Transverse colon (tissue), 4 donors: ENCODE data around the gene ANO7. TPM values are rescaled to one million over a fixed set of nuclear protein-coding genes. Genes with fewer than 3 reads are reported as not detected.
A peak's percentile ranks its signal among the peaks of the same experiment; 100 is the strongest.

Experiments
- DNase-seq: peaks from one replicate; pipeline ENCODE4 v3.0.0-alpha.2; 2019
- H3K27ac ChIP-seq, 4 donors: fragments of 200-600 bp; sonication (generic); 2 replicates each; pipeline ENCODE4 v1.5.1; 2016 to 2018; ENCODE audit warnings: inconsistent platforms in 4 of 4
- H3K27me3 ChIP-seq: fragments of 200-600 bp; sonication (generic); 2 replicates; pipeline ENCODE4 v1.5.1; 2017; ENCODE audit warnings: inconsistent platforms
- H3K36me3 ChIP-seq, 4 donors: fragments of 200-600 bp; sonication (generic); 2 replicates each; pipeline ENCODE4 v1.5.1; 2017 to 2019; ENCODE audit warnings: inconsistent platforms in 4 of 4
- H3K4me1 ChIP-seq, 4 donors: fragments of 200-600 bp; sonication (generic); 2 replicates each; pipeline ENCODE4 v1.5.1; 2017 to 2020; ENCODE audit warnings: inconsistent platforms in 4 of 4
- H3K4me3 ChIP-seq, 4 donors: fragments of 200-600 bp; sonication (generic); 1 replicate in 1 of 4; 2 replicates in 3 of 4; pipeline versions ENCODE4 v1.5.1 to v1.6.1; 2017 to 2019; ENCODE audit warnings: inconsistent platforms in 4 of 4
- H3K9me3 ChIP-seq, 2 donors: fragments of 200-600 bp; sonication (generic); 2 replicates each; pipeline ENCODE4 v1.5.1; 2017 to 2019; ENCODE audit warnings: inconsistent platforms in 2 of 2
- EP300 ChIP-seq: sonication (generic); formaldehyde crosslinking; IDR thresholded peaks from one replicate; pipeline ENCODE4 v1.6.1; 2017; ENCODE audit warnings: antibody characterized with exemption, low read depth
- POLR2A ChIP-seq: fragments of 450-650 bp; IDR thresholded peaks from one replicate; pipeline ENCODE4 v1.6.1; 2016; ENCODE audit warnings: antibody characterized with exemption, mild to moderate bottlenecking, moderate library complexity
- POLR2AphosphoS5 ChIP-seq, 3 donors: sonication (generic); formaldehyde crosslinking; IDR thresholded peaks; one replicate each; pipeline ENCODE4 v1.6.1; 2016; ENCODE audit warnings: antibody characterized with exemption in 3 of 3
- WGBS, 2 donors: methylation state at CpG; one replicate each; pipeline ENCODE4 v1.1.5; 2018; ENCODE audit warnings: low coverage in 1 of 2; 5-methylcytosine and 5-hydroxymethylcytosine counted together
- in situ Hi-C, 4 donors: fragments of 200-750 bp; cut with MboI; loops; one replicate each; pipeline versions ENCODE4 v1.15.0 to v1.15.1; 2017; ENCODE audit warnings: low sequenced_read_pairs in 3 of 4, low pct_ligation_motif_present in 1 of 4, low pct_unique_long_range_greater_than_20kb in 1 of 4
- intact Hi-C: fragments of 100-400 bp; cut with DNase I; formaldehyde crosslinking; loops from one replicate; pipeline ENCODE4 v1.15.1; 2023; ENCODE audit warnings: low total_unique reads
- total RNA-seq, 4 donors: library from RNA; depleted of rRNA; stranded (reverse); fragments of >200 nt; gene quantifications; one replicate each; pipeline ENCODE4 v1.1.0, GENCODE V29; 2016
- TF ChIP-seq, protein P1 (sequence below), 5 experiments: fragments of 200-600 bp in 3 of 5; fragments of 450-650 bp in 2 of 5; sonication (generic) in 3 of 5; IDR thresholded peaks; 1 replicate in 2 of 5; 2 replicates in 3 of 5; pipeline ENCODE4 v1.5.1; 2016 to 2017; ENCODE audit warnings: antibody characterized with exemption in 5 of 5, inconsistent platforms in 3 of 5, mild to moderate bottlenecking in 2 of 5, moderate library complexity in 1 of 5

ANO7 gene, protein sequence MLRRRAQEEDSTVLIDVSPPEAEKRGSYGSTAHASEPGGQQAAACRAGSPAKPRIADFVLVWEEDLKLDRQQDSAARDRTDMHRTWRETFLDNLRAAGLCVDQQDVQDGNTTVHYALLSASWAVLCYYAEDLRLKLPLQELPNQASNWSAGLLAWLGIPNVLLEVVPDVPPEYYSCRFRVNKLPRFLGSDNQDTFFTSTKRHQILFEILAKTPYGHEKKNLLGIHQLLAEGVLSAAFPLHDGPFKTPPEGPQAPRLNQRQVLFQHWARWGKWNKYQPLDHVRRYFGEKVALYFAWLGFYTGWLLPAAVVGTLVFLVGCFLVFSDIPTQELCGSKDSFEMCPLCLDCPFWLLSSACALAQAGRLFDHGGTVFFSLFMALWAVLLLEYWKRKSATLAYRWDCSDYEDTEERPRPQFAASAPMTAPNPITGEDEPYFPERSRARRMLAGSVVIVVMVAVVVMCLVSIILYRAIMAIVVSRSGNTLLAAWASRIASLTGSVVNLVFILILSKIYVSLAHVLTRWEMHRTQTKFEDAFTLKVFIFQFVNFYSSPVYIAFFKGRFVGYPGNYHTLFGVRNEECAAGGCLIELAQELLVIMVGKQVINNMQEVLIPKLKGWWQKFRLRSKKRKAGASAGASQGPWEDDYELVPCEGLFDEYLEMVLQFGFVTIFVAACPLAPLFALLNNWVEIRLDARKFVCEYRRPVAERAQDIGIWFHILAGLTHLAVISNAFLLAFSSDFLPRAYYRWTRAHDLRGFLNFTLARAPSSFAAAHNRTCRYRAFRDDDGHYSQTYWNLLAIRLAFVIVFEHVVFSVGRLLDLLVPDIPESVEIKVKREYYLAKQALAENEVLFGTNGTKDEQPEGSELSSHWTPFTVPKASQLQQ
- 100 to 1,000 TPM in 1 of 4 donors, 10 to 100 TPM in 3; 37.2 to 202 (median 71.0) TPM for total RNA-seq

DNA sequence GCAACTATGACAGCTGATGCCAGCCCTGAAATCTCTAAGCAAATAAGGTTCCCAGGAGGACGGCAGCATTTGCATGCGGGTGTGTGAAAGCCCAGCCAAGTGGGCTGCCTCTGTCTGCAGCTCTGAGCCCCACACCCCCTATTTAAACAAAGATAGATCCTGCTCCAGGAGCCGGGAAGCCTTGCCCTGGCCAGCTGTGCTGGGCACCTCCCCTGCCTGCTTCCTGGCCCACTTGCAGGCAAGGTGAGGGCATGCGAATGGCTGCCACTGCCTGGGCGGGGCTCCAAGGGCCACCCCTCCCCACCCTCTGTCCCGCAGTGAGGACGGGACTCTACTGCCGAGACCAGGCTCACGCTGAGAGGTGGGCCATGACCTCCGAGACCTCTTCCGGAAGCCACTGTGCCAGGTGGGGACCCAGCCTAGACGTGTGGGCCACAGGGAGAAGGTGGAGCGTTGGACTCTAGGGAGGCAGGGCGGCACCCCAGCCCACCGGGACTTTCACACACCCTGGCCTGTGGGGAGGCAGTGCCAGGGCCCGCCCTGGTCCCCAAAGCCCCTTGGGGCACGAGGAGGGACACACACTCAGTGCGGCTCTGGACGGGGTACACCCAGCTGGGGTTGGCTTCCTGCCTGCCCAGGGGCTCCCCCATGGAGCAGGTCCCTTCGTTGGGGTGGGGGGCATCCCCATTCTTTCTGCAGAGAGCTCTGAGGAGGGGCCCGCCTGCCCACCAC is at the start of gene ANO7:
ANO7 (plus strand) TSS at position 317 of the 732 bp plus-strand sequence. CDS start 1,387 bp downstream, outside the sequence.
- WGBS, 2 donors: 48% methylated on average over 20 of the region's 21 CpGs; no CpG with 5 or more reads in 1 of the 2 donors
- Histone ChIP-seq H3K4me1 (peaks cover 0 to 3% (median 0%) of the 10 kb centered on the region in 4 donors), H3K9me3 (no peaks in the 10 kb centered on the region), H3K27me3 (no peaks in the 10 kb centered on the region), H3K27ac (peak within 1 kb of the TSS; percentile 25 to 78 (median 44)), H3K4me3 (peak within 1 kb of the TSS in 2 of 4 donors; percentile 26 to 29), H3K36me3 (peaks cover 0 to under 1% (median 0%) of the 10 kb centered on the region in 4 donors)
- in situ Hi-C loops (no loop called here), intact Hi-C loops (no loop called here)
- peak; percentile 65 for DNase-seq
- TF ChIP-seq, protein P1, sequence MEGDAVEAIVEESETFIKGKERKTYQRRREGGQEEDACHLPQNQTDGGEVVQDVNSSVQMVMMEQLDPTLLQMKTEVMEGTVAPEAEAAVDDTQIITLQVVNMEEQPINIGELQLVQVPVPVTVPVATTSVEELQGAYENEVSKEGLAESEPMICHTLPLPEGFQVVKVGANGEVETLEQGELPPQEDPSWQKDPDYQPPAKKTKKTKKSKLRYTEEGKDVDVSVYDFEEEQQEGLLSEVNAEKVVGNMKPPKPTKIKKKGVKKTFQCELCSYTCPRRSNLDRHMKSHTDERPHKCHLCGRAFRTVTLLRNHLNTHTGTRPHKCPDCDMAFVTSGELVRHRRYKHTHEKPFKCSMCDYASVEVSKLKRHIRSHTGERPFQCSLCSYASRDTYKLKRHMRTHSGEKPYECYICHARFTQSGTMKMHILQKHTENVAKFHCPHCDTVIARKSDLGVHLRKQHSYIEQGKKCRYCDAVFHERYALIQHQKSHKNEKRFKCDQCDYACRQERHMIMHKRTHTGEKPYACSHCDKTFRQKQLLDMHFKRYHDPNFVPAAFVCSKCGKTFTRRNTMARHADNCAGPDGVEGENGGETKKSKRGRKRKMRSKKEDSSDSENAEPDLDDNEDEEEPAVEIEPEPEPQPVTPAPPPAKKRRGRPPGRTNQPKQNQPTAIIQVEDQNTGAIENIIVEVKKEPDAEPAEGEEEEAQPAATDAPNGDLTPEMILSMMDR (IDR thresholded peaks at IDR 0.05): no peak
- peak; percentile 55 for TF ChIP-seq POLR2A
- TF ChIP-seq EP300: no peak
- peak; percentile 17 to 43 (median 27) for TF ChIP-seq POLR2AphosphoS5 (IDR thresholded peaks at IDR 0.05)

DNA sequence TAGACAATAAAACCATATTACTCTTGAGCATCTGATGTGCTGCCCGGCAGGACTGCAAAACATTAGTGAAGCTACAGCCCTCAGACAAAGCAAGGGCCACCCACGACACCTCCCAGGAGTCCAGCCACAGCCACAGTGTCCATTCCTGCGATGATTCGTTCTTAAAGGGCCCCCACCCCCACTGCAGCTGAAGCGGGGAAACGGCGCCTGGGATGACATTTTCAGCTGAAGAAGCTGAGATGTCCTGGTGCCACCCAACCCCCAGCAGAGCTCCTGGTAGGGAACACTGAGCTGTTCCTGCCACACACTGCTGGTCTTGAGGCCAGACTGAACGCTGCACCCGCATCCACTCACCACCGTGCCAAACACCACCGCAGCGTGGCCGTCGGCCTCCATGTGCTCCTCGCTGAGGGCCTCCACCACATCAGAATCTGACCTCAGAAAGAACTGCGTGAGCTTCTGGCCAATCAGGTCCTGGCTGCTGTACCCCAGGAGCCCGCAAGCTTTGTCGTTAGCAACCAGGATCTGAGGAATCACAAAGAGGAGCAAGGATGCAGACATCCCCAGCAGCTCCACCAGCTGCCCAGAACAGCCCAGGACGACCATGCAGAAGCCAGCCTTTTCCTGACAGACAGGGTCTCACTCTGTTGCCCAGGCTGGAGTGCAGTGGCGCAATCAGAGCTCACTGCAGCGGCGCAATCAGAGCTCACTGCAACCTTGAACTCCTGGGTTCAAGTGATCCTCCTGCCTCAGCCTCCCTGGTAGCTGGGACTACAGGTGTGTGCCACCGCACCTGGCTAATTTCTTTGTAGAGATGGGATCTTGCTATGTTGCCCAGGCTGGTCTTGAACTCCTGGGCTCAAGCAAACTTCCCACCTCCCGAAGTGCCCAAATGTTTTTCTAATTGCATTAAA is 48.7 kb upstream of the ANO7 start:
- Histone ChIP-seq H3K36me3 (no peaks in the 10 kb centered on the region), H3K4me1 (peaks cover 0 to 6% (median 3%) of the 10 kb centered on the region in 4 donors), H3K9me3 (no peaks in the 10 kb centered on the region), H3K27me3 (no peaks in the 10 kb centered on the region), H3K27ac (no peak overlapping the region), H3K4me3 (no peak overlapping the region)
- in situ Hi-C loops: no loop called here
- DNase-seq: no peak
- no peak for TF ChIP-seq POLR2AphosphoS5 (IDR thresholded peaks at IDR 0.05)
- TF ChIP-seq EP300: no peak
- TF ChIP-seq, protein P1 (IDR thresholded peaks at IDR 0.05): no peak
- no peak for TF ChIP-seq POLR2A
- intact Hi-C loops: no loop called here
- WGBS, 2 donors: 73 to 96% methylated on average over 3 to 24 of the region's 24 CpGs

DNA sequence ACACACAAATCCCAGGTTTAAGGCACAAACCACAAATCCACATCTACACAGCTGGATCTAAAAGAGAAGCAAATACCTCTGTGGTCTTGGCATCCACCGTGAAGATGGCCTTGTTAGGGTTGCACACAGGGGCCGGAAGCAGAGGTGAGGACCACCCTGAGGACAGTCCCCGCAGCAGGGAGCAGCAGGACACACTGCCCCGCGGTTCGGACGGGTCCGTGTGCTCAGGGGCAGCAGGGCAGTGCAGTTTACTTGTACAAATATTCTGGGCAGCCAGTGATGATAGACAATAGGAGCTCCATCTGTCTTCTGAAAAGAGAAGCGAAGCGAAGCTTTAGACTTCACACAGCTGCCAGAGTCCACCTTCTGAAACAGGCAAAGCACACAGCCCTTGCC is 48.0 kb upstream of the ANO7 start:
- Histone ChIP-seq H3K9me3 (no peaks in the 10 kb centered on the region), H3K27me3 (no peaks in the 10 kb centered on the region), H3K27ac (no peak overlapping the region), H3K4me1 (peaks cover 0 to 6% (median 3%) of the 10 kb centered on the region in 4 donors), H3K4me3 (no peak overlapping the region), H3K36me3 (no peaks in the 10 kb centered on the region)
- 94% methylated on average over 10 of the region's 10 CpGs; no CpG with 5 or more reads in 1 of the 2 donors for WGBS, 2 donors
- intact Hi-C loops: no loop called here
- DNase-seq: no peak
- in situ Hi-C loops: no loop called here
- TF ChIP-seq POLR2A: no peak
- no peak for TF ChIP-seq POLR2AphosphoS5 (IDR thresholded peaks at IDR 0.05)
- TF ChIP-seq EP300: no peak
- TF ChIP-seq, protein P1 (IDR thresholded peaks at IDR 0.05): no peak
